ENCODE results near the gene HOXD10. TPM values are rescaled to one million over a fixed set of nuclear protein-coding genes. Genes with fewer than 3 reads are reported as not detected.

Gene HOXD10
- total RNA-seq, 2 experiments from 2014 or later: not detected

DNA sequence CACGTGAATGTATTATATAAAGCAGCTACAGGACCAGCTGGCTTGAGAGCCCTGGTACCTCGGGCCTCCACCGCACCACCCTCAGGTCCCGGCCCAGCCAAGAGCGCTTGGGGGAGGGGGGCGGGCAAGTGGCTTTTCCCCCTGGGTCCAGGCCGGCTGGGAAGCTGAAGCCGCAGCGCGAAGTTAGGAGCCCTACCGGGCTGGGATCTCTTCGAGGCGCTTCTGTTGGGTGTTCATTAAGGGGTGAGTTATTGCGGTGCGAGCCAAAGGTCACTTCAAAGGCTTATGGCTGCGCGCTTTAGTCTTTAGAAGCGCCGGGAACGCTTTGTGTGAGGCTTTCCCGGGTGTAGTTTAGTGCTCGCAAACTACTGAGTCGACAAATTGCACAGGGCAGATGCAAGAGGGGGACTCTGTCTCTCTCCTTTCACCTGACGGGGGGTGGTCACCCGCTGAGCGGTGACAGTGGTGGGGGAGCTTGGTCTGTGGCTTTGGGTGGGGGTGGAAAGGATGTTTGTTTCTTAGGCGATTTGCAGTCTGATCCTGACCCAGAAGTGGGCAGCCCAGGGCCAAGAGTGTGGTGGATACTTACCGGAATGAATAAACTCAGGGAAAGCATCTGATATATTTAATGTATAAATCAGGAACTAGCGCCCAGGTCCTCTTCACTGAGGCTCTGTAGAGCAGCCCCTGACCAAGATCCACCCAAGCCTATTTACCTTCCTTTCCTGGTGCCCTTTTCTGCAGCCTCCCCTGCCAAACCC, 46.5 kb downstream of the HOXD10 start:
- no peaks in the 10 kb centered on the region for H3K36me3 ChIP-seq (ENCODE audit: insufficient read depth, low read length)
- no peak overlapping the region for H2AFZ ChIP-seq (ENCODE audit: low read length)
- no peak overlapping the region for H3K4me2 ChIP-seq (ENCODE audit: low read length)
- H3K4me1 ChIP-seq (ENCODE audit: insufficient read depth, low read length, poor library complexity, severe bottlenecking): no peaks in the 10 kb centered on the region
- H3K79me2 ChIP-seq (ENCODE audit: insufficient read depth, low read depth, low read length): no peaks in the 10 kb centered on the region
- H3K9me2 ChIP-seq (ENCODE audit: insufficient read depth, low read length): no peaks in the 10 kb centered on the region
- no peak for DNase-seq (ENCODE audit: low spot score)
- H3K27ac ChIP-seq (ENCODE audit: low read depth, low read length, poor library complexity, severe bottlenecking): no peak overlapping the region
- ChIA-PET POLR2A (no interaction called here), CTCF (ENCODE audit: unreplicated experiment) (no interaction called here)
- no TSS peak for BruUV-seq (replicated peaks)
- intact Hi-C loops (cut with micrococcal nuclease; ENCODE audit: unreplicated experiment): no loop called here
- no peaks in the 10 kb centered on the region for H4K20me1 ChIP-seq (ENCODE audit: insufficient read depth, low read length)
- no peak overlapping the region for H3K4me3 ChIP-seq (ENCODE audit: low read depth, low read length, poor library complexity, severe bottlenecking)
- TF ChIP-seq EZH2phosphoT487 (IDR thresholded peaks at IDR 0.05; ENCODE audit: borderline replicate concordance, low read depth, low read length): no peak
- TF ChIP-seq, protein P1, sequence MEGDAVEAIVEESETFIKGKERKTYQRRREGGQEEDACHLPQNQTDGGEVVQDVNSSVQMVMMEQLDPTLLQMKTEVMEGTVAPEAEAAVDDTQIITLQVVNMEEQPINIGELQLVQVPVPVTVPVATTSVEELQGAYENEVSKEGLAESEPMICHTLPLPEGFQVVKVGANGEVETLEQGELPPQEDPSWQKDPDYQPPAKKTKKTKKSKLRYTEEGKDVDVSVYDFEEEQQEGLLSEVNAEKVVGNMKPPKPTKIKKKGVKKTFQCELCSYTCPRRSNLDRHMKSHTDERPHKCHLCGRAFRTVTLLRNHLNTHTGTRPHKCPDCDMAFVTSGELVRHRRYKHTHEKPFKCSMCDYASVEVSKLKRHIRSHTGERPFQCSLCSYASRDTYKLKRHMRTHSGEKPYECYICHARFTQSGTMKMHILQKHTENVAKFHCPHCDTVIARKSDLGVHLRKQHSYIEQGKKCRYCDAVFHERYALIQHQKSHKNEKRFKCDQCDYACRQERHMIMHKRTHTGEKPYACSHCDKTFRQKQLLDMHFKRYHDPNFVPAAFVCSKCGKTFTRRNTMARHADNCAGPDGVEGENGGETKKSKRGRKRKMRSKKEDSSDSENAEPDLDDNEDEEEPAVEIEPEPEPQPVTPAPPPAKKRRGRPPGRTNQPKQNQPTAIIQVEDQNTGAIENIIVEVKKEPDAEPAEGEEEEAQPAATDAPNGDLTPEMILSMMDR (conservative IDR thresholded peaks at IDR 0.05; ENCODE audit: low read length): no peak
- no peaks in the 10 kb centered on the region for H3K9me3 ChIP-seq (ENCODE audit: low read length)

DNA sequence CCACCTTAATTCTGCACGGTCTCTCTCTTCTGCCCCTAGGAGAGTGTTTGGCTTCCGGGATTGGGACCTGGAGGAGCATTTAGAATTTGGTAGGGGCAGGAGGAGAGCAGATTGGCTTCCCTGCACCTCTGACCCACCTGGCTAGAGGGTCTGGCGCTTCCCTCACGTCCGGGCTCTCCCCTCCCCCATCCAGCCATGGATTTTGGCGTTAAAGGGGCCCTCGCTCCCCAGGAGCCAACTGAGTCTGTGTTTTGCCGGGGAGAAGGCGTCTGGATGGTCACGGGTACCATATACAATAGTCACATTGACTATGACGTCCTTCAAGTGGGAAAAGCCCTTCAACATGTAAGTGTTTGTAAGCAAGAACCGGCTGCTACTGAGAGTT, 47.1 kb downstream of the HOXD10 start:
- Histone ChIP-seq H3K79me2 (ENCODE audit: insufficient read depth, low read depth, low read length) (no peaks in the 10 kb centered on the region), H4K20me1 (ENCODE audit: insufficient read depth, low read length) (no peaks in the 10 kb centered on the region), H3K4me1 (ENCODE audit: insufficient read depth, low read length, poor library complexity, severe bottlenecking) (no peaks in the 10 kb centered on the region), H3K4me2 (ENCODE audit: low read length) (no peak overlapping the region), H3K4me3 (ENCODE audit: low read depth, low read length, poor library complexity, severe bottlenecking) (no peak overlapping the region), H3K9me3 (ENCODE audit: low read length) (no peaks in the 10 kb centered on the region), H3K27ac (ENCODE audit: low read depth, low read length, poor library complexity, severe bottlenecking) (no peak overlapping the region), H2AFZ (ENCODE audit: low read length) (no peak overlapping the region), H3K9me2 (ENCODE audit: insufficient read depth, low read length) (no peaks in the 10 kb centered on the region), H3K36me3 (ENCODE audit: insufficient read depth, low read length) (no peaks in the 10 kb centered on the region)
- ChIA-PET CTCF (ENCODE audit: unreplicated experiment) (no interaction called here), POLR2A (no interaction called here)
- no peak for DNase-seq (ENCODE audit: low spot score)
- intact Hi-C loops (cut with micrococcal nuclease; ENCODE audit: unreplicated experiment): no loop called here
- TF ChIP-seq, protein P1 (conservative IDR thresholded peaks at IDR 0.05; ENCODE audit: low read length): no peak
- TF ChIP-seq EZH2phosphoT487 (IDR thresholded peaks at IDR 0.05; ENCODE audit: borderline replicate concordance, low read depth, low read length): no peak
- no TSS peak for BruUV-seq (replicated peaks)

DNA sequence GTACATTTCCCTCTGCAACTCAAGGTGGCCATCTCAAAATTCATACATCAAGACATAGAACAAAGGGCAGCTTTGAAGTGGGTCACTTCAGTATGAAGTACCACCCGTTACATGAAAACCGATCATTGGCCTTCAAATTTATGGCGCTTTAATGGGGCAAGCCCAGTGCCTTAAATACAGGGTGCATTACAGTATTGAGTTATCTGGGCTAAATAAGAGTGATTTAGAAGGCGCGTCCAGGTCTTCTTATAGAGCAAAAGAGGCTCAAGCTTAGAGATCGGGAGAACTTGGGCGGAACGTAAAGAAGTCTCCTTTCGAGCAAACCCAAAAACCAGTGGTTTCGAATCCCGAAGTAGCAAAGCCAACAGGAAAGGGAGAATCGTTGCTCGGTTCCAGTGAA, 47.6 kb downstream of the HOXD10 start:
- no TSS peak for BruUV-seq (replicated peaks)
- no peaks in the 10 kb centered on the region for H3K9me2 ChIP-seq (ENCODE audit: insufficient read depth, low read length)
- no peak overlapping the region for H3K27ac ChIP-seq (ENCODE audit: low read depth, low read length, poor library complexity, severe bottlenecking)
- no peak overlapping the region for H3K4me2 ChIP-seq (ENCODE audit: low read length)
- H3K79me2 ChIP-seq (ENCODE audit: insufficient read depth, low read depth, low read length): no peaks in the 10 kb centered on the region
- H4K20me1 ChIP-seq (ENCODE audit: insufficient read depth, low read length): no peaks in the 10 kb centered on the region
- no peaks in the 10 kb centered on the region for H3K36me3 ChIP-seq (ENCODE audit: insufficient read depth, low read length)
- no peak for TF ChIP-seq EZH2phosphoT487 (IDR thresholded peaks at IDR 0.05; ENCODE audit: borderline replicate concordance, low read depth, low read length)
- TF ChIP-seq, protein P1 (conservative IDR thresholded peaks at IDR 0.05; ENCODE audit: low read length): no peak
- intact Hi-C loops (cut with micrococcal nuclease; ENCODE audit: unreplicated experiment): no loop called here
- ChIA-PET POLR2A (no interaction called here), CTCF (ENCODE audit: unreplicated experiment) (no interaction called here)
- no peak for DNase-seq (ENCODE audit: low spot score)
- no peaks in the 10 kb centered on the region for H3K4me1 ChIP-seq (ENCODE audit: insufficient read depth, low read length, poor library complexity, severe bottlenecking)
- no peaks in the 10 kb centered on the region for H3K9me3 ChIP-seq (ENCODE audit: low read length)
- no peak overlapping the region for H2AFZ ChIP-seq (ENCODE audit: low read length)
- no peak overlapping the region for H3K4me3 ChIP-seq (ENCODE audit: low read depth, low read length, poor library complexity, severe bottlenecking)
